H9 (cell line): ENCODE measurements around the gene MRAP2. TPM values are rescaled to one million over a fixed set of nuclear protein-coding genes. Genes with fewer than 3 reads are reported as not detected.

ENCODE experiments used
- DNase-seq: peaks from one replicate; pipeline ENCODE4 v3.0.0-alpha.2; 2017
- H2AFZ ChIP-seq: one replicate; pipeline ENCODE4 v1.6.1; 2013; ENCODE audit warnings: mild to moderate bottlenecking, low read length, control low read depth, moderate library complexity
- H2AK5ac ChIP-seq: 2 replicates; pipeline ENCODE4 v1.6.1; 2013; ENCODE audit warnings: low read length, control low read depth, mixed read lengths; ENCODE audit not compliant: insufficient read length
- H2BK120ac ChIP-seq: one replicate; pipeline ENCODE4 v1.6.1; 2013; ENCODE audit warnings: low read depth, mild to moderate bottlenecking, low read length, control low read depth, inconsistent platforms; ENCODE audit not compliant: poor library complexity, severe bottlenecking
- H2BK12ac ChIP-seq: 2 replicates; pipeline ENCODE4 v1.6.1; 2013; ENCODE audit warnings: low read length, control low read depth, mixed read lengths, low read depth; ENCODE audit not compliant: insufficient read length
- H2BK15ac ChIP-seq: 2 replicates; pipeline ENCODE4 v1.6.1; 2013; ENCODE audit warnings: low read depth, low read length, control low read depth
- H2BK20ac ChIP-seq: one replicate; pipeline ENCODE4 v1.6.1; 2013; ENCODE audit warnings: low read depth, mild to moderate bottlenecking, low read length, control low read depth, inconsistent platforms; ENCODE audit not compliant: poor library complexity, severe bottlenecking
- H2BK5ac ChIP-seq: 2 replicates; pipeline ENCODE4 v1.6.1; 2013; ENCODE audit warnings: low read length, control low read depth, mixed read lengths; ENCODE audit not compliant: insufficient read length
- H3K14ac ChIP-seq: 2 replicates; pipeline ENCODE4 v1.6.1; 2013; ENCODE audit warnings: low read length, control low read depth; ENCODE audit not compliant: insufficient read depth
- H3K18ac ChIP-seq: 2 replicates; pipeline ENCODE4 v1.6.1; 2013; ENCODE audit warnings: low read depth, mild to moderate bottlenecking, mixed read lengths, low read length, control low read depth; ENCODE audit not compliant: insufficient read length
- H3K23ac ChIP-seq: 2 replicates; pipeline ENCODE4 v1.6.1; 2013; ENCODE audit warnings: low read length, control low read depth, mixed read lengths, low read depth; ENCODE audit not compliant: insufficient read length
- H3K23me2 ChIP-seq: 2 replicates; pipeline ENCODE4 v1.6.1; 2013; ENCODE audit warnings: low read depth, mild to moderate bottlenecking, mixed read lengths, low read length, control low read depth; ENCODE audit not compliant: insufficient read length, poor library complexity, severe bottlenecking
- H3K27ac ChIP-seq: 2 replicates; pipeline ENCODE4 v1.5.1; 2013; ENCODE audit warnings: low read length, control low read depth, mixed read lengths, low read depth; ENCODE audit not compliant: insufficient read length
- H3K27me3 ChIP-seq: 2 replicates; pipeline ENCODE4 v1.6.1; 2013; ENCODE audit warnings: low read length, control low read depth, inconsistent platforms; ENCODE audit not compliant: insufficient read depth
- H3K4ac ChIP-seq: 2 replicates; pipeline ENCODE4 v1.6.1; 2013; ENCODE audit warnings: low read depth, mild to moderate bottlenecking, control low read depth, inconsistent platforms, low read length, moderate library complexity
- H3K4me1 ChIP-seq: 2 replicates; pipeline ENCODE4 v1.6.1; 2013; ENCODE audit warnings: low read length, control low read depth, inconsistent platforms; ENCODE audit not compliant: insufficient read depth
- H3K4me2 ChIP-seq: 2 replicates; pipeline ENCODE4 v1.6.1; 2013; ENCODE audit warnings: low read length, control low read depth, mixed read lengths; ENCODE audit not compliant: insufficient read length, insufficient read depth
- H3K56ac ChIP-seq: 2 replicates; pipeline ENCODE4 v1.6.1; 2013; ENCODE audit warnings: low read depth, mild to moderate bottlenecking, mixed read lengths, low read length, control low read depth; ENCODE audit not compliant: insufficient read length
- H3K79me1 ChIP-seq: 2 replicates; pipeline ENCODE4 v1.6.1; 2013; ENCODE audit warnings: low read depth, mild to moderate bottlenecking, moderate library complexity, low read length, control low read depth, inconsistent platforms; ENCODE audit not compliant: insufficient read depth, poor library complexity, severe bottlenecking
- H3K79me2 ChIP-seq: 2 replicates; pipeline ENCODE4 v1.6.1; 2013; ENCODE audit warnings: low read length, control low read depth, inconsistent platforms; ENCODE audit not compliant: insufficient read depth
- H3K9ac ChIP-seq: 2 replicates; pipeline ENCODE4 v1.6.1; 2013; ENCODE audit warnings: low read length, control low read depth, mixed read lengths; ENCODE audit not compliant: insufficient read length; ENCODE audit errors: extremely low read depth
- H3K9me3 ChIP-seq: one replicate; pipeline ENCODE4 v1.6.1; 2013; ENCODE audit warnings: low read depth, low read length, inconsistent platforms; ENCODE audit not compliant: control insufficient read depth
- H3T11ph ChIP-seq: one replicate; pipeline ENCODE4 v1.6.1; 2013; ENCODE audit warnings: mild to moderate bottlenecking, low read length, control low read depth, inconsistent platforms
- H4K20me1 ChIP-seq: one replicate; pipeline ENCODE4 v1.6.1; 2013; ENCODE audit not compliant: control insufficient read depth, insufficient read length, insufficient read depth
- H4K5ac ChIP-seq: 2 replicates; pipeline ENCODE4 v1.6.1; 2013; ENCODE audit warnings: low read depth, mild to moderate bottlenecking, mixed read lengths, low read length, control low read depth; ENCODE audit not compliant: insufficient read length
- H4K8ac ChIP-seq: replicated peaks from 2 replicates; pipeline ENCODE4 v1.6.1; 2013; ENCODE audit warnings: low read length, control low read depth, mixed read lengths, low read depth; ENCODE audit not compliant: insufficient read length
- H4K91ac ChIP-seq: 2 replicates; pipeline ENCODE4 v1.6.1; 2013; ENCODE audit warnings: low read depth, mild to moderate bottlenecking, moderate library complexity, mixed read lengths, low read length, control low read depth; ENCODE audit not compliant: insufficient read length
- H3K27ac Mint-ChIP-seq, 3 experiments: 2 replicates in 2 of 3; 3 replicates in 1 of 3; pipeline ENCODE4 v1.8.0; 2020 to 2021; ENCODE audit warnings: mixed read lengths in 3 of 3, mild to moderate bottlenecking in 1 of 3, moderate library complexity in 1 of 3
- H3K27me3 Mint-ChIP-seq: 2 replicates; pipeline ENCODE4 v1.8.0; 2021; ENCODE audit warnings: low read depth, mild to moderate bottlenecking, moderate library complexity, mixed read lengths
- H3K36me3 Mint-ChIP-seq, 3 experiments: 2 replicates in 2 of 3; 3 replicates in 1 of 3; pipeline ENCODE4 v1.8.0; 2020 to 2021; ENCODE audit warnings: low read depth in 3 of 3, mixed read lengths in 3 of 3; ENCODE audit not compliant: insufficient read depth in 1 of 3
- H3K4me1 Mint-ChIP-seq, 2 experiments: 2 replicates each; pipeline ENCODE4 v1.8.0; 2020; ENCODE audit warnings: mixed read lengths in 2 of 2
- H3K4me3 Mint-ChIP-seq, 2 experiments: 2 replicates in 1 of 2; 3 replicates in 1 of 2; pipeline ENCODE4 v1.8.0; 2020 to 2021; ENCODE audit warnings: mild to moderate bottlenecking in 2 of 2, mixed read lengths in 2 of 2, moderate library complexity in 1 of 2
- H3K9me3 Mint-ChIP-seq, 2 experiments: 2 replicates in 1 of 2; 3 replicates in 1 of 2; pipeline ENCODE4 v1.8.0; 2020; ENCODE audit warnings: mild to moderate bottlenecking in 2 of 2, mixed read lengths in 2 of 2, moderate library complexity in 1 of 2
- CTCF ChIP-seq: fragments of 200-600 bp; sonication (generic); conservative IDR thresholded peaks from 3 replicates; pipeline ENCODE4 v1.8.0; 2021; ENCODE audit warnings: antibody characterized with exemption, mild to moderate bottlenecking
- WGBS: extraction: QIAGEN DNeasy Blood & Tissue Kit; methylation state at CpG from one replicate; pipeline ENCODE4 v1.1.7; 2013; ENCODE audit warnings: missing lambda C conversion rate, low lambda C conversion rate, mixed read lengths; ENCODE audit not compliant: insufficient read length; ENCODE audit errors: extremely low coverage; 5-methylcytosine and 5-hydroxymethylcytosine counted together
- total RNA-seq: library from RNA; stranded (reverse); gene quantifications from 2 replicates; pipeline ENCODE4 v1.2.1, GENCODE V29; 2021

Gene MRAP2
- total RNA-seq, 1 experiment from 2014 or later, result 8.0 TPM

- Histone ChIP-seq H2BK120ac (no peak overlapping the region), H2BK20ac (no peak overlapping the region), H3K9me3 (no peaks in the 10 kb centered on the region), H3K4ac (no peak overlapping the region), H4K8ac (no peak overlapping the region), H3T11ph (no peak overlapping the region), H3K56ac (no peak overlapping the region), H3K23ac (no peak overlapping the region), H3K9ac (no peak overlapping the region), H4K20me1 (no peaks in the 10 kb centered on the region), H3K4me1 (peaks cover 11% of the 10 kb centered on the region), H3K79me2 (no peaks in the 10 kb centered on the region), H2BK15ac (no peak overlapping the region), H3K23me2 (no peaks in the 10 kb centered on the region), H2BK5ac (no peak overlapping the region), H2AFZ (no peak overlapping the region), H4K5ac (no peak overlapping the region), H3K27ac (no peak overlapping the region), H3K18ac (no peak overlapping the region), H3K14ac (no peak overlapping the region), H3K79me1 (no peaks in the 10 kb centered on the region), H2AK5ac (no peak overlapping the region), H2BK12ac (no peak overlapping the region), H4K91ac (no peak overlapping the region), H3K27me3 (no peaks in the 10 kb centered on the region), H3K4me2 (no peak overlapping the region)
- WGBS, result no CpG with 5 or more reads among the region's 2 CpGs
- Mint-ChIP-seq H3K9me3 (no peaks in the 10 kb centered on the region), H3K27ac (no peak overlapping the region), H3K27me3 (no peaks in the 10 kb centered on the region; the same call in 1 of the 2 replicates), H3K36me3 (no peaks in the 10 kb centered on the region; a peak in 2 of 7 replicates), H3K4me1 (peaks cover 22 to 32% of the 10 kb centered on the region in 2 experiments), H3K4me3 (no peak overlapping the region)
- no peak for DNase-seq
- TF ChIP-seq CTCF, result no peak
These were observed 25.5 kb downstream of the MRAP2 start for GRCh38 chr6:84059082-84059481.
